Neural progenitor cell (in vitro differentiated cells): Measurements from ENCODE around the gene CLK3.

Experiments used
- CTCF ChIP-seq: fragments of 200-600 bp; sonication (generic); IDR thresholded peaks from 2 replicates; pipeline ENCODE4 v1.5.1; 2017; ENCODE audit warnings: antibody characterized with exemption, mild to moderate bottlenecking
- EZH2 ChIP-seq: fragments of 200-600 bp; sonication (generic); IDR thresholded peaks from 2 replicates; pipeline ENCODE4 v1.6.1; 2017; ENCODE audit warnings: antibody characterized with exemption, mild to moderate bottlenecking, moderate library complexity
- EZH2phosphoT487 ChIP-seq: fragments of 200-600 bp; sonication (generic); IDR thresholded peaks from 2 replicates; pipeline ENCODE4 v1.6.1; 2017; ENCODE audit warnings: antibody characterized with exemption

GRCh38 chr15:74610302-74610951, 5.2 kb upstream of the CLK3 start:
- no peak for TF ChIP-seq CTCF
- no peak for TF ChIP-seq EZH2
- TF ChIP-seq EZH2phosphoT487 = no peak
